HG03108 (cell line): ENCODE results near the gene ITLN1.

Experiments
- ATAC-seq: cut with Tn5 transposase; IDR thresholded peaks from one replicate; pipeline ENCODE4 v1.9.1; 2021; ENCODE audit warnings: moderate library complexity; ENCODE audit not compliant: unreplicated experiment

ITLN1 gene

DNA sequence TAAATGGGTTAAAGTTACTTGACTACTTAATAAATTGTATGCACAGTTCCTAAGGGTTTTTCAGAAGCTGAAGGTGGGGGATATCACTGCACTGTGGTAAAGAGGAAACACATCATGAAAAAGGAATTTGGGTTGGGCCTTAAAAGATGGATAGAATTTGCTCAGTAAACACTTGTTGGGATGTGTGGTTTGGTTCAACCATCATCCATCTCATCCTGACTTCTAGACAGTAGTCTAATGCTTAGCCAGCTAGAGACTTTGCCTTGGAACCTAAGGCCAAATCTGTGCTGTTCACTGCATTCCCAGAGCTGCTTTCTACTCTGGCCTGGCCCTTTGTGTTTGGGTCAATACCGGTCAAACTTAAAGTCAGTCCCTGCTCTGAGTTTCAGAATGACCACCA, 58.4 kb downstream of the ITLN1 start:
- no peak for ATAC-seq
